ENCODE data around the gene RGL2. TPM values are rescaled to one million over a fixed set of nuclear protein-coding genes. Genes with fewer than 3 reads are reported as not detected.

Gene RGL2
- total and polyA plus RNA-seq, 10 of the 15 experiments (the other 5 are each of a cell fraction or from before 2014, with no cell fraction given): 0.84 to 21.2 (median 6.8) TPM

DNA sequence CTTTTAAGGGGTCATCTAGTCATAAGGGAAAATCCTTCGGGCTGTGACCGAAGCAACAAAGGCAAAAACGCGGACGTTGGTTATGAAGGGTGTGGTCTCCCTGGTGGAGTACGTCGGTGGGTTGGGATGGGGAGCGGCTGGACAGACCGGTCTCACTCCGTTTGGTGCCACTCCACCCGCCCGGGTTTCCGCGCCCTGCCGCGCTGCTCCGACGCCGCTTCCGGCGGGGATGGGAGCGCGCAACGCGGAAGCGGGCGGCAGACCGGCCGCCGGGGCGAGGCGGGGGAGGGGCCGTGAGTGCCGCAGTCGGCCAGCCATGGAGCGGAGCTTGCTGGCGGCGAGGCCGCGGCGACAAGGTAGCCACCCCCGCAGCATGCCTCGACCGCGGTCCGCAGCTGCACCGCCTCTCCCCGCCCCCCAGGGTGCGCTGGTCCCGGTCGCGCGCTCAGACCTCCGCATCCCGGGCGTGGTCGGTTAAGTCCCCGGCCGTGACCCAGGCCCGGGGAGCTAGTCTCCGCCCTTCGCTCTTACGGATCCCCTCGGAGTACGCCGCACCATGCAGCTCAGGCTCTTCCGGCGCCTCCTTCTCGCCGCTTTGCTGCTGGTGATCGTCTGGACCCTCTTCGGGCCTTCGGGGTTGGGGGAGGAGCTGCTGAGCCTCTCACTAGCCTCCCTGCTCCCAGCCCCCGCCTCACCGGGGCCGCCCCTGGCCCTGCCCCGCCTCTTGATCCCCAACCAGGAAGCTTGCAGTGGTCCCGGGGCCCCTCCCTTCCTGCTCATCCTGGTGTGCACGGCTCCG, 21.7 kb downstream of the RGL2 start, which contains the start of gene B3GALT4 (continued):
- TF ChIP-seq TCF7 (IDR thresholded peaks at IDR 0.05; ENCODE audit: borderline replicate concordance) (no peak), EP300 (IDR thresholded peaks at IDR 0.05; ENCODE audit: borderline replicate concordance in 1 of 2, control insufficient read depth in 1 of 2, low read depth in 2 of 2, low read length in 2 of 2) (0 out of 4 replicates have a peak, but pooled peaks of 1 of the 2 experiments have one; percentile 9), RAD51 (IDR thresholded peaks at IDR 0.05) (no peak), SUZ12 (IDR thresholded peaks at IDR 0.05; ENCODE audit: unreplicated experiment) (no peak), SRF (IDR thresholded peaks at IDR 0.05; ENCODE audit: low read depth in 2 of 2, low read length in 2 of 2) (0 out of 4 replicates have a peak, but pooled peaks of 1 of the 2 experiments have one; percentile 49), MEF2A (IDR thresholded peaks at IDR 0.05; ENCODE audit: insufficient read depth, low read depth, low read length) (no peak), HDAC6 (IDR thresholded peaks at IDR 0.05; ENCODE audit: unreplicated experiment) (no peak), STAT3 (IDR thresholded peaks at IDR 0.05; ENCODE audit: low read depth, low read length) (no peak), POU2F2 (IDR thresholded peaks at IDR 0.05; ENCODE audit: borderline replicate concordance, low read depth, low read length) (peak; percentile 48; the same call in 2 of the 3 replicates), BCL11A (IDR thresholded peaks at IDR 0.05; ENCODE audit: low read depth, low read length) (0 out of 2 replicates have a peak, but pooled peaks have one; percentile 3), SP1 (IDR thresholded peaks at IDR 0.05; ENCODE audit: low read depth, low read length) (peak; percentile 20), POLR2AphosphoS5 (IDR thresholded peaks at IDR 0.05; ENCODE audit: low read length) (peak; percentile 91), POLR2AphosphoS2 (IDR thresholded peaks at IDR 0.05; ENCODE audit: low read depth, low read length) (peak; percentile 91), HDGF (IDR thresholded peaks at IDR 0.05) (peak; percentile 51), SMAD5 (IDR thresholded peaks at IDR 0.05; ENCODE audit: low read depth) (no peak; the same call in 1 of the 2 replicates), RELA (IDR thresholded peaks at IDR 0.05; ENCODE audit: borderline replicate concordance, partially characterized antibody) (peak; percentile 17), MEF2B (IDR thresholded peaks at IDR 0.05; ENCODE audit: partially characterized antibody, poor library complexity, severe bottlenecking) (no peak), WRNIP1 (IDR thresholded peaks at IDR 0.05; ENCODE audit: borderline replicate concordance, low read depth, low read length) (no peak), ETV6 (conservative IDR thresholded peaks at IDR 0.05 in 1 of 2, IDR thresholded peaks at IDR 0.05 in 1 of 2; ENCODE audit: borderline replicate concordance in 1 of 2, low read depth in 1 of 2) (peak in 1 of 2 experiments; percentile 62; a peak in 2 of 4 replicates)
- TF ChIP-seq, protein P1, sequence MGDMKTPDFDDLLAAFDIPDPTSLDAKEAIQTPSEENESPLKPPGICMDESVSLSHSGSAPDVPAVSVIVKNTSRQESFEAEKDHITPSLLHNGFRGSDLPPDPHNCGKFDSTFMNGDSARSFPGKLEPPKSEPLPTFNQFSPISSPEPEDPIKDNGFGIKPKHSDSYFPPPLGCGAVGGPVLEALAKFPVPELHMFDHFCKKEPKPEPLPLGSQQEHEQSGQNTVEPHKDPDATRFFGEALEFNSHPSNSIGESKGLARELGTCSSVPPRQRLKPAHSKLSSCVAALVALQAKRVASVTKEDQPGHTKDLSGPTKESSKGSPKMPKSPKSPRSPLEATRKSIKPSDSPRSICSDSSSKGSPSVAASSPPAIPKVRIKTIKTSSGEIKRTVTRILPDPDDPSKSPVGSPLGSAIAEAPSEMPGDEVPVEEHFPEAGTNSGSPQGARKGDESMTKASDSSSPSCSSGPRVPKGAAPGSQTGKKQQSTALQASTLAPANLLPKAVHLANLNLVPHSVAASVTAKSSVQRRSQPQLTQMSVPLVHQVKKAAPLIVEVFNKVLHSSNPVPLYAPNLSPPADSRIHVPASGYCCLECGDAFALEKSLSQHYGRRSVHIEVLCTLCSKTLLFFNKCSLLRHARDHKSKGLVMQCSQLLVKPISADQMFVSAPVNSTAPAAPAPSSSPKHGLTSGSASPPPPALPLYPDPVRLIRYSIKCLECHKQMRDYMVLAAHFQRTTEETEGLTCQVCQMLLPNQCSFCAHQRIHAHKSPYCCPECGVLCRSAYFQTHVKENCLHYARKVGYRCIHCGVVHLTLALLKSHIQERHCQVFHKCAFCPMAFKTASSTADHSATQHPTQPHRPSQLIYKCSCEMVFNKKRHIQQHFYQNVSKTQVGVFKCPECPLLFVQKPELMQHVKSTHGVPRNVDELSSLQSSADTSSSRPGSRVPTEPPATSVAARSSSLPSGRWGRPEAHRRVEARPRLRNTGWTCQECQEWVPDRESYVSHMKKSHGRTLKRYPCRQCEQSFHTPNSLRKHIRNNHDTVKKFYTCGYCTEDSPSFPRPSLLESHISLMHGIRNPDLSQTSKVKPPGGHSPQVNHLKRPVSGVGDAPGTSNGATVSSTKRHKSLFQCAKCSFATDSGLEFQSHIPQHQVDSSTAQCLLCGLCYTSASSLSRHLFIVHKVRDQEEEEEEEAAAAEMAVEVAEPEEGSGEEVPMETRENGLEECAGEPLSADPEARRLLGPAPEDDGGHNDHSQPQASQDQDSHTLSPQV (IDR thresholded peaks at IDR 0.05): peak; percentile 47; the same call in 1 of the 2 replicates
- TF ChIP-seq, protein P2, sequence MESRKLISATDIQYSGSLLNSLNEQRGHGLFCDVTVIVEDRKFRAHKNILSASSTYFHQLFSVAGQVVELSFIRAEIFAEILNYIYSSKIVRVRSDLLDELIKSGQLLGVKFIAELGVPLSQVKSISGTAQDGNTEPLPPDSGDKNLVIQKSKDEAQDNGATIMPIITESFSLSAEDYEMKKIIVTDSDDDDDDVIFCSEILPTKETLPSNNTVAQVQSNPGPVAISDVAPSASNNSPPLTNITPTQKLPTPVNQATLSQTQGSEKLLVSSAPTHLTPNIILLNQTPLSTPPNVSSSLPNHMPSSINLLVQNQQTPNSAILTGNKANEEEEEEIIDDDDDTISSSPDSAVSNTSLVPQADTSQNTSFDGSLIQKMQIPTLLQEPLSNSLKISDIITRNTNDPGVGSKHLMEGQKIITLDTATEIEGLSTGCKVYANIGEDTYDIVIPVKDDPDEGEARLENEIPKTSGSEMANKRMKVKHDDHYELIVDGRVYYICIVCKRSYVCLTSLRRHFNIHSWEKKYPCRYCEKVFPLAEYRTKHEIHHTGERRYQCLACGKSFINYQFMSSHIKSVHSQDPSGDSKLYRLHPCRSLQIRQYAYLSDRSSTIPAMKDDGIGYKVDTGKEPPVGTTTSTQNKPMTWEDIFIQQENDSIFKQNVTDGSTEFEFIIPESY (IDR thresholded peaks at IDR 0.05): no peak
- TF ChIP-seq, protein P3, sequence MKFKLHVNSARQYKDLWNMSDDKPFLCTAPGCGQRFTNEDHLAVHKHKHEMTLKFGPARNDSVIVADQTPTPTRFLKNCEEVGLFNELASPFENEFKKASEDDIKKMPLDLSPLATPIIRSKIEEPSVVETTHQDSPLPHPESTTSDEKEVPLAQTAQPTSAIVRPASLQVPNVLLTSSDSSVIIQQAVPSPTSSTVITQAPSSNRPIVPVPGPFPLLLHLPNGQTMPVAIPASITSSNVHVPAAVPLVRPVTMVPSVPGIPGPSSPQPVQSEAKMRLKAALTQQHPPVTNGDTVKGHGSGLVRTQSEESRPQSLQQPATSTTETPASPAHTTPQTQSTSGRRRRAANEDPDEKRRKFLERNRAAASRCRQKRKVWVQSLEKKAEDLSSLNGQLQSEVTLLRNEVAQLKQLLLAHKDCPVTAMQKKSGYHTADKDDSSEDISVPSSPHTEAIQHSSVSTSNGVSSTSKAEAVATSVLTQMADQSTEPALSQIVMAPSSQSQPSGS (IDR thresholded peaks at IDR 0.05; ENCODE audit: low read length): no peak
